ENCODE measurements around the gene AKAP13. TPM values are rescaled to one million over a fixed set of nuclear protein-coding genes. Genes with fewer than 3 reads are reported as not detected.

The AKAP13 gene
- total RNA-seq, 4 donors from 2014 or later: 189 to 405 (median 244) TPM

- Histone ChIP-seq H3K27ac (peak overlapping the region in 1 of 3 donors; percentile 51), H3K4me3 (replicated peaks in 1 of 3) (no peak overlapping the region), H3K27me3 (no peaks in the 10 kb centered on the region), H3K9me3 (no peaks in the 10 kb centered on the region), H3K36me3 (no peaks in the 10 kb centered on the region), H3K4me1 (peaks cover 40 to 62% of the 10 kb centered on the region in 2 donors)
- 83 to 94% methylated on average over 4 of the region's 4 CpGs for whole genome bisulfite sequencing, 2 donors
- intact Hi-C loops (cut with DNase I): no loop called here
- no peak for DNase-seq
- TF ChIP-seq POLR2A (IDR thresholded peaks at IDR 0.05) (no peak), CTCF (IDR thresholded peaks at IDR 0.05) (no peak)
These were observed 120.3 kb downstream of the AKAP13 start for GRCh38 chr15:85500729-85501128.

GRCh38 chr15:85501574-85501973 is 121.2 kb downstream of the AKAP13 start:
- no peaks in the 10 kb centered on the region for H3K9me3 ChIP-seq
- intact Hi-C loops (cut with DNase I): no loop called here
- TF ChIP-seq CTCF (IDR thresholded peaks at IDR 0.05) (no peak), POLR2A (IDR thresholded peaks at IDR 0.05) (no peak)
- H3K36me3 ChIP-seq: no peaks in the 10 kb centered on the region
- no peak overlapping the region for H3K4me3 ChIP-seq (replicated peaks in 1 of 3)
- no peak for DNase-seq
- no peak overlapping the region for H3K27ac ChIP-seq
- H3K4me1 ChIP-seq: peaks cover 33 to 55% of the 10 kb centered on the region in 2 donors
- no peaks in the 10 kb centered on the region for H3K27me3 ChIP-seq
- 95 to 96% methylated on average over 2 of the region's 2 CpGs for WGBS, 2 donors

GRCh38 chr15:85503151-85503799 is 122.9 kb downstream of the AKAP13 start:
- H3K36me3 ChIP-seq: no peaks in the 10 kb centered on the region
- H3K27ac ChIP-seq: peak overlapping the region in 1 of 3 donors; percentile 75
- H3K27me3 ChIP-seq: no peaks in the 10 kb centered on the region
- WGBS, 2 donors: 48 to 50% methylated on average over 4 of the region's 4 CpGs
- H3K4me1 ChIP-seq: peaks cover 31 to 51% of the 10 kb centered on the region in 2 donors
- intact Hi-C loops (cut with DNase I): no loop called here
- no peaks in the 10 kb centered on the region for H3K9me3 ChIP-seq
- no peak for DNase-seq
- no peak for TF ChIP-seq CTCF (IDR thresholded peaks at IDR 0.05)
- no peak for TF ChIP-seq POLR2A (IDR thresholded peaks at IDR 0.05)
- no peak overlapping the region for H3K4me3 ChIP-seq (replicated peaks in 1 of 3)

- Histone ChIP-seq H3K36me3 (no peaks in the 10 kb centered on the region), H3K4me1 (peaks cover 19 to 34% of the 10 kb centered on the region in 2 donors), H3K9me3 (no peaks in the 10 kb centered on the region), H3K27ac (peak overlapping the region; percentile 3 to 75 (median 72)), H3K27me3 (no peaks in the 10 kb centered on the region), H3K4me3 (replicated peaks in 1 of 3) (no peak overlapping the region)
- WGBS, 2 donors: 64 to 72% methylated on average over 8 of the region's 8 CpGs
- TF ChIP-seq CTCF (IDR thresholded peaks at IDR 0.05): peak; percentile 21 to 65 (median 56)
- TF ChIP-seq POLR2A (IDR thresholded peaks at IDR 0.05): no peak
- intact Hi-C loops (cut with DNase I): no loop called here
- DNase-seq: peak; percentile 49
These were observed 124.6 kb downstream of the AKAP13 start for GRCh38 chr15:85504749-85505676.

GRCh38 chr15:85507114-85507513 is 126.7 kb downstream of the AKAP13 start:
- H3K27ac ChIP-seq: peak overlapping the region in 1 of 3 donors; percentile 44
- intact Hi-C loops (cut with DNase I): no loop called here
- H3K36me3 ChIP-seq: no peaks in the 10 kb centered on the region
- H3K27me3 ChIP-seq: no peaks in the 10 kb centered on the region
- no peak overlapping the region for H3K4me3 ChIP-seq (replicated peaks in 1 of 3)
- TF ChIP-seq POLR2A (IDR thresholded peaks at IDR 0.05) (no peak), CTCF (IDR thresholded peaks at IDR 0.05) (no peak)
- WGBS, 2 donors: 89 to 90% methylated on average over 2 of the region's 2 CpGs
- peaks cover 15 to 26% of the 10 kb centered on the region in 2 donors for H3K4me1 ChIP-seq
- no peak for DNase-seq
- H3K9me3 ChIP-seq: no peaks in the 10 kb centered on the region
